ENCODE results near the gene CLCA2. TPM values are rescaled to one million over a fixed set of nuclear protein-coding genes. Genes with fewer than 3 reads are reported as not detected.
"Not testable (repeated sequence)": the region's sequence is repeated elsewhere in the genome, so short reads cannot be mapped to it uniquely, and the experiment has no call there.

Gene CLCA2
- total RNA-seq, 2 donors from 2014 or later, result not detected

GRCh38 chr1:86472767-86473166 is 48.8 kb downstream of the CLCA2 start:
- H3K36me3 Mint-ChIP-seq (ENCODE audit: low read depth), result no peaks in the 10 kb centered on the region
- no peak for ATAC-seq (replicated peaks)
- peaks cover 14% of the 10 kb centered on the region for H3K27me3 Mint-ChIP-seq
- H3K9me3 Mint-ChIP-seq, result no peaks in the 10 kb centered on the region
- H3K4me3 Mint-ChIP-seq, result no peak overlapping the region
- H3K27ac Mint-ChIP-seq, result no peak overlapping the region
- no peaks in the 10 kb centered on the region for H3K4me1 Mint-ChIP-seq

- Mint-ChIP-seq H3K4me1 (no peaks in the 10 kb centered on the region), H3K27ac (no peak overlapping the region), H3K9me3 (no peaks in the 10 kb centered on the region), H3K36me3 (ENCODE audit: low read depth) (no peaks in the 10 kb centered on the region), H3K27me3 (peaks cover 3% of the 10 kb centered on the region), H3K4me3 (no peak overlapping the region)
- ATAC-seq (replicated peaks), result no peak
Observed at GRCh38 chr1:86477256-86477655, 53.3 kb downstream of the CLCA2 start.

GRCh38 chr1:86477682-86478081 is 53.7 kb downstream of the CLCA2 start:
- ATAC-seq (replicated peaks), result no peak
- Mint-ChIP-seq H3K4me1 (no peaks in the 10 kb centered on the region), H3K27ac (no peak overlapping the region), H3K9me3 (no peaks in the 10 kb centered on the region), H3K27me3 (no peaks in the 10 kb centered on the region), H3K36me3 (ENCODE audit: low read depth) (no peaks in the 10 kb centered on the region), H3K4me3 (no peak overlapping the region)

- ATAC-seq (replicated peaks), result no peak
- Mint-ChIP-seq H3K27me3 (no peaks in the 10 kb centered on the region), H3K4me1 (no peaks in the 10 kb centered on the region), H3K27ac (no peak overlapping the region), H3K36me3 (ENCODE audit: low read depth) (no peaks in the 10 kb centered on the region), H3K9me3 (no peaks in the 10 kb centered on the region), H3K4me3 (no peak overlapping the region)
Observed at GRCh38 chr1:86478416-86479156, 54.6 kb downstream of the CLCA2 start.

GRCh38 chr1:86481966-86482365 is 58.0 kb downstream of the CLCA2 start:
- no peak for ATAC-seq (replicated peaks)
- no peak overlapping the region for H3K27ac Mint-ChIP-seq

GRCh38 chr1:86487131-86487810 is 63.3 kb downstream of the CLCA2 start:
- no peak for ATAC-seq (replicated peaks)
- no peaks in the 10 kb centered on the region for H3K4me1 Mint-ChIP-seq
- H3K27ac Mint-ChIP-seq, result no peak overlapping the region
- H3K4me3 Mint-ChIP-seq, result no peak overlapping the region
- H3K9me3 Mint-ChIP-seq, result no peaks in the 10 kb centered on the region
- no peaks in the 10 kb centered on the region for H3K36me3 Mint-ChIP-seq (ENCODE audit: low read depth)
- H3K27me3 Mint-ChIP-seq, result peaks cover 8% of the 10 kb centered on the region

More at GRCh38 chr1:86481966-86482365, 58.0 kb downstream of the CLCA2 start:
- H3K9me3 Mint-ChIP-seq, result no peaks in the 10 kb centered on the region
- H3K4me3 Mint-ChIP-seq, result no peak overlapping the region
- peaks cover 8% of the 10 kb centered on the region for H3K27me3 Mint-ChIP-seq
- no peaks in the 10 kb centered on the region for H3K36me3 Mint-ChIP-seq (ENCODE audit: low read depth)
- no peaks in the 10 kb centered on the region for H3K4me1 Mint-ChIP-seq

- no peak overlapping the region for H3K4me3 Mint-ChIP-seq
- no peak overlapping the region for H3K27ac Mint-ChIP-seq
- peaks cover 8% of the 10 kb centered on the region for H3K27me3 Mint-ChIP-seq
- H3K4me1 Mint-ChIP-seq, result no peaks in the 10 kb centered on the region
- ATAC-seq (replicated peaks), result no peak
- H3K36me3 Mint-ChIP-seq (ENCODE audit: low read depth), result no peaks in the 10 kb centered on the region
- no peaks in the 10 kb centered on the region for H3K9me3 Mint-ChIP-seq
Observed at GRCh38 chr1:86487811-86488141, 63.8 kb downstream of the CLCA2 start.

- peaks cover 6% of the 10 kb centered on the region for H3K27me3 Mint-ChIP-seq
- H3K36me3 Mint-ChIP-seq (ENCODE audit: low read depth), result no peaks in the 10 kb centered on the region
- H3K9me3 Mint-ChIP-seq, result no peaks in the 10 kb centered on the region
- ATAC-seq (replicated peaks), result no peak
- no peaks in the 10 kb centered on the region for H3K4me1 Mint-ChIP-seq
- H3K4me3 Mint-ChIP-seq, result no peak overlapping the region
- no peak overlapping the region for H3K27ac Mint-ChIP-seq
Observed at GRCh38 chr1:86489242-86489878, 65.4 kb downstream of the CLCA2 start.

- H3K9me3 Mint-ChIP-seq, result no peaks in the 10 kb centered on the region
- no peaks in the 10 kb centered on the region for H3K4me1 Mint-ChIP-seq
- peaks cover 3% of the 10 kb centered on the region for H3K27me3 Mint-ChIP-seq
- no peak for ATAC-seq (replicated peaks)
- no peak overlapping the region for H3K27ac Mint-ChIP-seq
- H3K4me3 Mint-ChIP-seq, result no peak overlapping the region
- H3K36me3 Mint-ChIP-seq (ENCODE audit: low read depth), result no peaks in the 10 kb centered on the region
Observed at GRCh38 chr1:86491171-86491950, 67.4 kb downstream of the CLCA2 start.

- Mint-ChIP-seq H3K9me3 (no peaks in the 10 kb centered on the region), H3K4me1 (peaks cover 4% of the 10 kb centered on the region), H3K27me3 (peaks cover 10% of the 10 kb centered on the region), H3K27ac (no peak overlapping the region), H3K36me3 (ENCODE audit: low read depth) (no peaks in the 10 kb centered on the region), H3K4me3 (no peak overlapping the region)
- ATAC-seq (replicated peaks), result no peak
Observed at GRCh38 chr1:86498281-86498680, 74.3 kb downstream of the CLCA2 start.

GRCh38 chr1:86499987-86500593 is 76.1 kb downstream of the CLCA2 start:
- Mint-ChIP-seq H3K27ac (no peak overlapping the region), H3K4me3 (no peak overlapping the region), H3K4me1 (peaks cover 4% of the 10 kb centered on the region), H3K9me3 (no peaks in the 10 kb centered on the region), H3K27me3 (peaks cover 10% of the 10 kb centered on the region), H3K36me3 (ENCODE audit: low read depth) (no peaks in the 10 kb centered on the region)
- ATAC-seq (replicated peaks), result peak; percentile 42

GRCh38 chr1:86500714-86501113 is 76.7 kb downstream of the CLCA2 start:
- Mint-ChIP-seq H3K9me3 (no peaks in the 10 kb centered on the region), H3K36me3 (ENCODE audit: low read depth) (no peaks in the 10 kb centered on the region), H3K4me3 (no peak overlapping the region), H3K27me3 (peaks cover 10% of the 10 kb centered on the region), H3K27ac (no peak overlapping the region), H3K4me1 (peaks cover 4% of the 10 kb centered on the region)
- ATAC-seq (replicated peaks), result no peak

- not testable (repeated sequence) for H3K4me1 Mint-ChIP-seq; H3K27ac Mint-ChIP-seq; H3K9me3 Mint-ChIP-seq; H3K36me3 Mint-ChIP-seq (ENCODE audit: low read depth); H3K27me3 Mint-ChIP-seq
- H3K4me3 Mint-ChIP-seq, result peak overlapping the region; percentile 82
- ATAC-seq (replicated peaks), result peak; percentile 76
Observed at GRCh38 chr1:86502125-86502646, 78.2 kb downstream of the CLCA2 start.
